HEK293 (cell line): ENCODE measurements around the gene TBC1D20.

Experiments
- BCL11A ChIP-seq: fragments of 450-650 bp; formaldehyde crosslinking; IDR thresholded peaks from 2 replicates; pipeline ENCODE4 v1.5.1; 2016; ENCODE audit warnings: low read depth, missing biosample characterization, missing genetic modification characterization
- CTCF ChIP-seq: fragments of 450-650 bp; formaldehyde crosslinking; IDR thresholded peaks from 2 replicates; pipeline ENCODE4 v1.5.1; 2016; ENCODE audit warnings: missing biosample characterization, missing genetic modification characterization
- OVOL3 ChIP-seq: fragments of 450-650 bp; formaldehyde crosslinking; IDR thresholded peaks from 2 replicates; pipeline ENCODE4 v1.5.1; 2016; ENCODE audit warnings: missing biosample characterization, missing genetic modification characterization
- SETDB1 ChIP-seq: IDR thresholded peaks from one replicate; pipeline ENCODE4 v1.6.1; 2017; ENCODE audit warnings: mild to moderate bottlenecking, low read length, moderate library complexity, mixed read lengths; ENCODE audit not compliant: insufficient read length
- TRIM28 ChIP-seq: IDR thresholded peaks from 2 replicates; pipeline ENCODE4 v1.6.1; 2011; ENCODE audit warnings: low read length, control low read depth, borderline replicate concordance
- ZNF302 ChIP-seq: fragments of 450-650 bp; formaldehyde crosslinking; IDR thresholded peaks from 2 replicates; pipeline ENCODE4 v1.5.1; 2016; ENCODE audit warnings: missing biosample characterization, missing genetic modification characterization, low read depth
- ZNF311 ChIP-seq: fragments of 450-650 bp; formaldehyde crosslinking; IDR thresholded peaks from 2 replicates; pipeline ENCODE4 v1.5.1; 2017; ENCODE audit warnings: missing biosample characterization, missing genetic modification characterization, borderline replicate concordance
- ZNF404 ChIP-seq: fragments of 450-650 bp; formaldehyde crosslinking; IDR thresholded peaks from 2 replicates; pipeline ENCODE4 v1.5.1; 2017; ENCODE audit warnings: missing biosample characterization, missing genetic modification characterization
- ZNF48 ChIP-seq: fragments of 450-650 bp; formaldehyde crosslinking; IDR thresholded peaks from 2 replicates; pipeline ENCODE4 v1.5.1; 2016; ENCODE audit warnings: missing biosample characterization, missing genetic modification characterization
- ZNF596 ChIP-seq: fragments of 450-650 bp; IDR thresholded peaks from 2 replicates; pipeline ENCODE4 v1.5.0; 2018; ENCODE audit warnings: missing biosample characterization, mild to moderate bottlenecking, missing genetic modification characterization, moderate library complexity
- ZNF629 ChIP-seq: fragments of 450-650 bp; formaldehyde crosslinking; IDR thresholded peaks from 2 replicates; pipeline ENCODE4 v1.5.1; 2017; ENCODE audit warnings: missing biosample characterization, missing genetic modification characterization
- ZSCAN5A ChIP-seq: fragments of 450-650 bp; formaldehyde crosslinking; IDR thresholded peaks from 2 replicates; pipeline ENCODE4 v1.5.1; 2016; ENCODE audit warnings: missing biosample characterization, missing genetic modification characterization
- TF ChIP-seq, protein P1 (sequence below): fragments of 450-650 bp; IDR thresholded peaks from 2 replicates; pipeline ENCODE4 v1.5.1; 2018; ENCODE audit warnings: missing biosample characterization, mild to moderate bottlenecking, missing genetic modification characterization
- TF ChIP-seq, protein P2 (sequence below): fragments of 450-650 bp; formaldehyde crosslinking; conservative IDR thresholded peaks from 2 replicates; pipeline ENCODE4 v1.5.1; 2016; ENCODE audit warnings: low read depth, missing biosample characterization, missing genetic modification characterization

DNA sequence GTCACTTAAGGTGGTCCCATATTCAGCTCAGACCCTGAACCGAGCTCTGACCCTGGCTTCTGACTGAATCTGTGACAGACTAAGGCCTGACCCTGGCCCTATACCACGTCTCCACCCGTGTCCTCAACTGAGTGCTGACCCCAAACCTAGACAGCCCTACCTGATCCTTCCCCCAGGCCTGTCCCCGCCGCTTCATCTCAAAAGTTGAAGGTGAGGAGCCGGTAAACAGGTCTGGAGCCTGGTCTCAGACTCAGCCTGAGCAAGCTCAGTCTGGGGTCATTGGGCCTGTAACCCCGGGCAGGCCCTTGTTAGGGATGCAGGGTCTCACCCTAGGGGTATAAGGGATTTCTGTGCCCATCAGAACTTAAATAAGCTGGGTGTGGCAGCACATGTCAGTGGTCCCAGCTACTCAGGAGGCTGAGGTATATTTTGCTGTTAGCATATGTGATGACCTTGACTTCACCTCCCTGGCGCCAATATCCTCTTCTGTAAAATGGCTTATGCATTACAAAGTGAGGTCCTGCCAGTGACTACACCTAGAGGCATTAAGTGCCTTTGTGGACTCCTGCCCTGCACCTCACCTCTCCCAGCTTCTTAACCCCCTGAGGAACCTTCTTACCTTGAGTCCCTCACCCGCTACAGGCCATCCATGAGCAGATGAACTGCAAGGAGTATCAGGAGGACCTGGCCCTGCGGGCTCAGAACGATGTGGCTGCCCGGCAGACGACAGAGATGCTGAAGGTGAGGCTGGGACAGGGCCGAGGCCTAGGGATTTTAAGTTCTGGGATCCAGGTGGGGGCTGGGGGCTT is 34.3 kb downstream of the TBC1D20 start:
- TF ChIP-seq ZSCAN5A (tag by site-specific recombination): no peak
- TF ChIP-seq ZNF629 (tag by site-specific recombination): no peak
- TF ChIP-seq, protein P1, sequence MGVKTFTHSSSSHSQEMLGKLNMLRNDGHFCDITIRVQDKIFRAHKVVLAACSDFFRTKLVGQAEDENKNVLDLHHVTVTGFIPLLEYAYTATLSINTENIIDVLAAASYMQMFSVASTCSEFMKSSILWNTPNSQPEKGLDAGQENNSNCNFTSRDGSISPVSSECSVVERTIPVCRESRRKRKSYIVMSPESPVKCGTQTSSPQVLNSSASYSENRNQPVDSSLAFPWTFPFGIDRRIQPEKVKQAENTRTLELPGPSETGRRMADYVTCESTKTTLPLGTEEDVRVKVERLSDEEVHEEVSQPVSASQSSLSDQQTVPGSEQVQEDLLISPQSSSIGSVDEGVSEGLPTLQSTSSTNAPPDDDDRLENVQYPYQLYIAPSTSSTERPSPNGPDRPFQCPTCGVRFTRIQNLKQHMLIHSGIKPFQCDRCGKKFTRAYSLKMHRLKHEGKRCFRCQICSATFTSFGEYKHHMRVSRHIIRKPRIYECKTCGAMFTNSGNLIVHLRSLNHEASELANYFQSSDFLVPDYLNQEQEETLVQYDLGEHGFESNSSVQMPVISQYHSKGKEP (tag by site-specific recombination): no peak
- no peak for TF ChIP-seq ZNF404 (tag by site-specific recombination)
- no peak for TF ChIP-seq OVOL3
- TF ChIP-seq CTCF (tag by site-specific recombination): no peak
- TF ChIP-seq ZNF302 (tag by site-specific recombination): no peak
- TF ChIP-seq SETDB1: no peak
- no peak for TF ChIP-seq TRIM28
- TF ChIP-seq ZNF311 (tag by site-specific recombination): no peak
- TF ChIP-seq ZNF48: no peak
- TF ChIP-seq BCL11A: no peak
- TF ChIP-seq ZNF596: no peak
- TF ChIP-seq, protein P2, sequence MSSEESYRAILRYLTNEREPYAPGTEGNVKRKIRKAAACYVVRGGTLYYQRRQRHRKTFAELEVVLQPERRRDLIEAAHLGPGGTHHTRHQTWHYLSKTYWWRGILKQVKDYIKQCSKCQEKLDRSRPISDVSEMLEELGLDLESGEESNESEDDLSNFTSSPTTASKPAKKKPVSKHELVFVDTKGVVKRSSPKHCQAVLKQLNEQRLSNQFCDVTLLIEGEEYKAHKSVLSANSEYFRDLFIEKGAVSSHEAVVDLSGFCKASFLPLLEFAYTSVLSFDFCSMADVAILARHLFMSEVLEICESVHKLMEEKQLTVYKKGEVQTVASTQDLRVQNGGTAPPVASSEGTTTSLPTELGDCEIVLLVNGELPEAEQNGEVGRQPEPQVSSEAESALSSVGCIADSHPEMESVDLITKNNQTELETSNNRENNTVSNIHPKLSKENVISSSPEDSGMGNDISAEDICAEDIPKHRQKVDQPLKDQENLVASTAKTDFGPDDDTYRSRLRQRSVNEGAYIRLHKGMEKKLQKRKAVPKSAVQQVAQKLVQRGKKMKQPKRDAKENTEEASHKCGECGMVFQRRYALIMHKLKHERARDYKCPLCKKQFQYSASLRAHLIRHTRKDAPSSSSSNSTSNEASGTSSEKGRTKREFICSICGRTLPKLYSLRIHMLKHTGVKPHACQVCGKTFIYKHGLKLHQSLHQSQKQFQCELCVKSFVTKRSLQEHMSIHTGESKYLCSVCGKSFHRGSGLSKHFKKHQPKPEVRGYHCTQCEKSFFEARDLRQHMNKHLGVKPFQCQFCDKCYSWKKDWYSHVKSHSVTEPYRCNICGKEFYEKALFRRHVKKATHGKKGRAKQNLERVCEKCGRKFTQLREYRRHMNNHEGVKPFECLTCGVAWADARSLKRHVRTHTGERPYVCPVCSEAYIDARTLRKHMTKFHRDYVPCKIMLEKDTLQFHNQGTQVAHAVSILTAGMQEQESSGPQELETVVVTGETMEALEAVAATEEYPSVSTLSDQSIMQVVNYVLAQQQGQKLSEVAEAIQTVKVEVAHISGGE: no peak
